ENCODE data around the gene TBX2. TPM values are rescaled to one million over a fixed set of nuclear protein-coding genes. Genes with fewer than 3 reads are reported as not detected.

TBX2 gene
- total RNA-seq, 4 donors from 2014 or later = 23.2 to 42.0 (median 26.5) TPM

GRCh38 chr17:61415374-61416210, 15.9 kb downstream of the TBX2 start:
- DNase-seq (ENCODE audit: low spot score in 2 of 2) = no peak
- Histone ChIP-seq H3K27me3 (peaks cover 0 to 14% of the 10 kb centered on the region in 2 donors), H3K4me1 (peaks cover 0 to 58% (median 22%) of the 10 kb centered on the region in 4 donors), H3K4me3 (no peak overlapping the region), H3K27ac (peak overlapping the region in 2 of 4 donors; percentile 66 to 74), H3K36me3 (no peaks in the 10 kb centered on the region), H3K9me3 (no peaks in the 10 kb centered on the region)
- TF ChIP-seq POLR2A (IDR thresholded peaks at IDR 0.05) (no peak), CTCF (IDR thresholded peaks at IDR 0.05) (no peak), EP300 (IDR thresholded peaks at IDR 0.05) (no peak)
- WGBS, 2 donors = 96% methylated on average over 6 of the region's 6 CpGs

- WGBS, 2 donors = 62 to 79% methylated on average over 6 of the region's 6 CpGs
- H3K9me3 ChIP-seq = no peaks in the 10 kb centered on the region
- H3K27ac ChIP-seq = peak overlapping the region in 3 of 4 donors; percentile 22 to 74 (median 66)
- no peak for DNase-seq (ENCODE audit: low spot score in 2 of 2)
- no peaks in the 10 kb centered on the region for H3K36me3 ChIP-seq
- H3K4me1 ChIP-seq = peaks cover 0 to 52% (median 17%) of the 10 kb centered on the region in 4 donors
- H3K4me3 ChIP-seq = no peak overlapping the region
- no peak for TF ChIP-seq EP300 (IDR thresholded peaks at IDR 0.05)
- no peak for TF ChIP-seq POLR2A (IDR thresholded peaks at IDR 0.05)
- TF ChIP-seq CTCF (IDR thresholded peaks at IDR 0.05) = no peak
- peaks cover 0 to 15% of the 10 kb centered on the region in 2 donors for H3K27me3 ChIP-seq
These were observed 16.5 kb downstream of the TBX2 start for GRCh38 chr17:61416211-61416539.

DNA sequence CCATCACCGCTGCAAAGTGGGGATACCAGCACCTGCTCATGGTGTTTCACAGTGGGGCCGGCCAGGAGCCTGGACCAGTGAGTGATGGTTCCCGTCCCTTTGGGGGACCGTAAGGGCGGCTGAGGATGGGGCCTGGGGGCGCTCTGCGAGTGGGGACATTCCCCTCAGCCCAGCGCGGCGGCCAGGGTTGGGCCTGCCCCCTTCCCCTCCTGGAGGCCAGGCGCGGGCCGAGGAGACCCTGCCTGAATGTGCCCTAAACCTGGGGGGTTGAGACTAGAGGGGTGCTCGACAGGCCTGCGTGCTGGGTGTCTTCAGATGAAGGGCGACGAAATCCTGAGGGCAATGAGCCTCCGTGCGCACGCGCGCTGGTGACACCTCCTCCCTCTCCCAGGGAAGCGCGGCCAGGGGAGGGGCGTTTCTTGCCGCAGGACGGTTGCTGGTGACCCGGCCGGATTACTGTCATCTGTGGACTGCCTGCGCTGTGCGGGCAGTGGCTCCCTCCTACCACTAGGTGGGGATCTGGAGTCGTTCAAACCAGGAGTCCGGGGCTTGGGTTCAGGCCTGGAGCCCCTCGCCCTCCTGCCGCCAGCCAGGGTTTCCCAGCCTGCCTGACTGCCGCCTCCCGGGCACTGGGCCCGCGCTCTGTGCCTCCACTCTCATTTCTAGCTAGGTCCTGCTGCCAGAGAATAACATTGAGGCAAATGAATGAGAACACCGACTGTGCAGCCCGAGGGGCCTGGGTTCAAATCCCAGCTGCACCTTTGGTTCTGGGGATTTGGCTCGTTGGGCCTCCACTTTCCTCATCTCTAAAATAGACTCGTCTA, 17.1 kb downstream of the TBX2 start:
- WGBS, 2 donors = 23 to 30% methylated on average over 27 to 30 of the region's 43 CpGs
- peaks cover 0 to 46% (median 12%) of the 10 kb centered on the region in 4 donors for H3K4me1 ChIP-seq
- peak overlapping the region in 3 of 4 donors; percentile 22 to 74 (median 66) for H3K27ac ChIP-seq
- DNase-seq (ENCODE audit: low spot score in 2 of 2) = peak; percentile 75 to 77
- no peaks in the 10 kb centered on the region for H3K36me3 ChIP-seq
- H3K4me3 ChIP-seq = peak overlapping the region in 3 of 4 donors; percentile 2 to 34 (median 8)
- TF ChIP-seq POLR2A (IDR thresholded peaks at IDR 0.05) (no peak), CTCF (IDR thresholded peaks at IDR 0.05) (peak; percentile 91 to 97 (median 94))
- peaks cover 0 to 14% of the 10 kb centered on the region in 2 donors for H3K27me3 ChIP-seq
- no peaks in the 10 kb centered on the region for H3K9me3 ChIP-seq

DNA sequence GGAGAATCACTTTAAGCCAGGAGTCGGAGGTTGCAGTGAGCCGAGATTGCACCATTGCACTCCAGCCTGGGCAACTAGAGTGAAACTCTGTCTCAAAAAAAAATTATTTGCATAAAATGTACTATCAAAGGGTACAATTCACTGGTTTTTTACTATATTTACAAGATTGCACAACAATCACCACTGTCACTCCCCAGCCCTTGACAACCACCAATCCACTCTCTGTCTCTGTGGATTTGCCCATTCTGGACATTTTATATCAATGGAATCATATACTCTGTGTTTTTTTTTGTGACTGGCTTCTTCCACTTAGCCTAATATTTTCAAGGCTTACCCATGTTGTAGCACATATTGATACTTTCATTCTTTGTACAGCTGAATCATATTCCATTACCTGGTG, 18.8 kb downstream of the TBX2 start:
- no peak for DNase-seq (ENCODE audit: low spot score in 2 of 2)
- peaks cover 0 to 34% (median 12%) of the 10 kb centered on the region in 4 donors for H3K4me1 ChIP-seq

More for the DNA sequence above, 18.8 kb downstream of the TBX2 start:
- 56 to 64% methylated on average over 2 of the region's 2 CpGs for WGBS, 2 donors
- H3K9me3 ChIP-seq = no peaks in the 10 kb centered on the region
- no peaks in the 10 kb centered on the region for H3K36me3 ChIP-seq
- TF ChIP-seq POLR2A (IDR thresholded peaks at IDR 0.05) (no peak), EP300 (IDR thresholded peaks at IDR 0.05) (no peak), CTCF (IDR thresholded peaks at IDR 0.05) (no peak)
- H3K4me3 ChIP-seq = no peak overlapping the region
- peaks cover 0 to 28% of the 10 kb centered on the region in 2 donors for H3K27me3 ChIP-seq
- no peak overlapping the region for H3K27ac ChIP-seq
